ENCODE data around the gene EFNB1.

DNA sequence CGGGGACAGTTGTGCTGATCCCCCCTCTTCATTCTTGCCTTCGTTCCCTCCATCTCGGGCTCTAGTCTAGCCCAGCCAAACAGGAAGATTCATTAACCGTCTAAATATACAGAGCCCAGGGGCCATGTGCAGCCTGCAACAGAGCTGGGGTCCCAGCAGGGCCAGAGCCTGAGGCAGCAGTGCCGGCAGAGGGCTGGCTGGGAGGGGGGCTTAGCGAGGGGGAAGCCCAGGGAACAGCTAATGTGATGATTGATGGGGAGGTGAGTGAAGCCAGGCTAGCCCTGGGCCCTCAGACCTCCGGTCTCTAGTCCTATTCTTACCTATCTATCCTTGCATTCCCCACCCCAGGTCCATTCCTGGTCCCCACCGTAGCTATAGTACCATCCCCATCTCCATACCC, 22.3 kb downstream of the EFNB1 start:
- TF ChIP-seq, protein P1, sequence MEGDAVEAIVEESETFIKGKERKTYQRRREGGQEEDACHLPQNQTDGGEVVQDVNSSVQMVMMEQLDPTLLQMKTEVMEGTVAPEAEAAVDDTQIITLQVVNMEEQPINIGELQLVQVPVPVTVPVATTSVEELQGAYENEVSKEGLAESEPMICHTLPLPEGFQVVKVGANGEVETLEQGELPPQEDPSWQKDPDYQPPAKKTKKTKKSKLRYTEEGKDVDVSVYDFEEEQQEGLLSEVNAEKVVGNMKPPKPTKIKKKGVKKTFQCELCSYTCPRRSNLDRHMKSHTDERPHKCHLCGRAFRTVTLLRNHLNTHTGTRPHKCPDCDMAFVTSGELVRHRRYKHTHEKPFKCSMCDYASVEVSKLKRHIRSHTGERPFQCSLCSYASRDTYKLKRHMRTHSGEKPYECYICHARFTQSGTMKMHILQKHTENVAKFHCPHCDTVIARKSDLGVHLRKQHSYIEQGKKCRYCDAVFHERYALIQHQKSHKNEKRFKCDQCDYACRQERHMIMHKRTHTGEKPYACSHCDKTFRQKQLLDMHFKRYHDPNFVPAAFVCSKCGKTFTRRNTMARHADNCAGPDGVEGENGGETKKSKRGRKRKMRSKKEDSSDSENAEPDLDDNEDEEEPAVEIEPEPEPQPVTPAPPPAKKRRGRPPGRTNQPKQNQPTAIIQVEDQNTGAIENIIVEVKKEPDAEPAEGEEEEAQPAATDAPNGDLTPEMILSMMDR (IDR thresholded peaks at IDR 0.05) = no peak
- no peak for TF ChIP-seq POLR2A (IDR thresholded peaks at IDR 0.05)
